GM18526 (cell line): ENCODE measurements around the gene MANF.

Source experiments
- POLR2A ChIP-seq: IDR thresholded peaks from 3 replicates; pipeline ENCODE4 v1.6.1; 2011; ENCODE audit not compliant: insufficient read length; ENCODE audit errors: extremely low read depth

Gene MANF

DNA sequence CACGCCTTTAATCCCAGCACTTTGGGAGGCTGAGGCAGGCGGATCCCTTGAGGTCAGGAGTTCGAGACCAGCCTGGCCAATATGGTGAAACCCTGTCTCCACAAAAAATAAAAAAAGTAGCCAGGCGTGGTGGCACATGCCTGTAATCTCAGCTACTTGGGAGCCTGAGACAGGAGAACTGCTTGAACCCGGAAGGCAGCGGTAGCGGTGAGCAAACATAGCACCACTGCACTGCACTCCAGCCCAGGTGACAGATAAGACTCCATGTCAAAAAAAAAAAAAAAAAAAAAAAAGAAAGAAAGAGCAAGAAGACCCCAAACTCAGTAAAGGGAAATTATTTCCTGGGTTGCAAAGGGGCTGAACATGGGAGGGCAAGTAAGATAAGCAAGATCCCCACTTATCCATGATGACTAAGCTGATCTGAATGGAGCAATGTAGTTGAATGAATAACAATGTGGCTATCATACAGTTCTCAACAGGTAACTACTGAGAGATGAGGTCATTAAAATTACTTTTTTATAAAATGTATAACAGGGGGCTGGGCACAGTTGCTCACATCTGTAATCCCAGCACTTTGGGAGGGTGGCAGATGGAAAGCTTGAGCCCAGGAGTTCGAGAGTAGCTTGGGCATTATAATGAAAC, 52.0 kb downstream of the MANF start:
- no peak for TF ChIP-seq POLR2A
